Adrenal gland (tissue), 12 donors: ENCODE results near the gene CHL1. TPM values are rescaled to one million over a fixed set of nuclear protein-coding genes. Genes with fewer than 3 reads are reported as not detected.

Experiments used
- DNase-seq, 7 donors: peaks; one replicate each; pipeline ENCODE4 v3.0.0-alpha.2; 2019 to 2020
- H3K27ac ChIP-seq, 5 donors: fragments of 200-600 bp; sonication (generic) in 4 of 5; 1 replicate in 3 of 5; 2 replicates in 2 of 5; pipeline versions ENCODE4 v1.5.1 to v1.8.0; 2016 to 2020; ENCODE audit warnings: mild to moderate bottlenecking in 1 of 5
- H3K27me3 ChIP-seq: fragments of 200-600 bp; 2 replicates; pipeline ENCODE4 v1.8.0; 2021
- H3K36me3 ChIP-seq, 2 donors: fragments of 200-600 bp; replicated peaks in 1 of 2; 1 replicate in 1 of 2; 2 replicates in 1 of 2; pipeline versions ENCODE4 v1.5.1 to v1.8.0; 2018 to 2022
- H3K4me1 ChIP-seq, 2 donors: fragments of 200-600 bp; replicated peaks in 1 of 2; 1 replicate in 1 of 2; 2 replicates in 1 of 2; pipeline versions ENCODE4 v1.5.1 to v1.8.0; 2018 to 2021
- H3K4me3 ChIP-seq, 4 donors: fragments of 200-600 bp; sonication (generic) in 3 of 4; one replicate each; pipeline ENCODE4 v1.5.1; 2016 to 2018
- H3K9me3 ChIP-seq, 3 donors: fragments of 200-600 bp; sonication (generic) in 1 of 3; replicated peaks in 1 of 3; 1 replicate in 2 of 3; 2 replicates in 1 of 3; pipeline versions ENCODE4 v1.5.1 to v1.8.0; 2016 to 2021
- CTCF ChIP-seq, 6 experiments: fragments of 450-650 bp in 4 of 6; fragments of 200-600 bp in 2 of 6; sonication (generic) in 1 of 6; IDR thresholded peaks; 1 replicate in 5 of 6; 2 replicates in 1 of 6; pipeline versions ENCODE4 v1.5.1 to v1.8.0; 2016 to 2021; ENCODE audit warnings: antibody characterized with exemption in 6 of 6, mild to moderate bottlenecking in 2 of 6, moderate library complexity in 1 of 6
- POLR2A ChIP-seq, 2 donors: fragments of 450-650 bp; IDR thresholded peaks; one replicate each; pipeline ENCODE4 v1.6.1; 2017; ENCODE audit warnings: antibody characterized with exemption in 2 of 2, mild to moderate bottlenecking in 2 of 2, moderate library complexity in 1 of 2
- WGBS, 4 donors: extraction: QIAGEN DNeasy Blood & Tissue Kit in 2 of 4; methylation state at CpG; one replicate each; pipeline versions ENCODE4 v1.1.5 to v1.1.7; 2013 to 2017; 5-methylcytosine and 5-hydroxymethylcytosine counted together
- intact Hi-C, 2 donors: fragments of 100-400 bp; cut with DNase I; formaldehyde crosslinking; loops; one replicate each; pipeline versions ENCODE4 v1.14.1 to v1.15.0; 2022 to 2023
- polyA plus RNA-seq, 3 donors: library from polyadenylated mRNA; stranded (reverse); fragments of 200-250 nt in 2 of 3; fragments of 350-450 nt in 1 of 3; fragmentation: Illumina TruSeq in 1 of 3; extraction: RNeasy Lipid Tissue Mini Kit (QIAGEN cat#74804) in 1 of 3; gene quantifications; one replicate each; pipeline ENCODE4 v1.2.3, GENCODE V29; 2013 to 2014
- total RNA-seq, 9 donors: library from RNA; depleted of rRNA in 4 of 9; stranded (reverse); fragments of >200 nt in 4 of 9; fragments of 120-200 nt in 1 of 9; fragmentation: NEBNext Ultra II Directional in 1 of 9; extraction: Animal tissue kit (Norgen Biotek cat#: 25700) in 1 of 9; gene quantifications; one replicate each; pipeline versions ENCODE4 v1.1.0 to v1.2.4, GENCODE V29; 2013 to 2023
- donor health status: healthy with polysubstance abuse.
- donor health status: Bipolar disorder and iron deficiency.
- donor health status: DM: yes; HTN: yes; CAD: no.
- donor health status: DM: no; HTN: no; CAD: no.
- donor health status: DM: no; HTN: no; CAD: no.
- donor health status: DM: yes; HTN: yes; CAD: no.

CHL1 gene
- total and polyA plus RNA-seq, 12 donors = 0.80 to 28.3 (median 7.7) TPM

GRCh38 chr3:418239-418929, 221.8 kb downstream of the CHL1 start:
- intact Hi-C loops = no loop called here
- DNase-seq = no peak
- no peak overlapping the region for H3K27ac ChIP-seq
- no peaks in the 10 kb centered on the region for H3K4me1 ChIP-seq
- 57 to 65% (median 61%) methylated on average over 7 of the region's 7 CpGs for WGBS, 4 donors
- H3K9me3 ChIP-seq = no peaks in the 10 kb centered on the region
- no peak overlapping the region for H3K4me3 ChIP-seq
- no peaks in the 10 kb centered on the region for H3K27me3 ChIP-seq
- H3K36me3 ChIP-seq = no peaks in the 10 kb centered on the region
- no peak for TF ChIP-seq CTCF (IDR thresholded peaks at IDR 0.05)
- TF ChIP-seq POLR2A (IDR thresholded peaks at IDR 0.05) = no peak

GRCh38 chr3:420584-420983, 224.0 kb downstream of the CHL1 start:
- no peak for TF ChIP-seq POLR2A (IDR thresholded peaks at IDR 0.05)
- TF ChIP-seq CTCF (IDR thresholded peaks at IDR 0.05) = no peak
- no peaks in the 10 kb centered on the region for H3K36me3 ChIP-seq
- no peak overlapping the region for H3K27ac ChIP-seq
- no peaks in the 10 kb centered on the region for H3K27me3 ChIP-seq
- H3K4me3 ChIP-seq = no peak overlapping the region
- no peak for DNase-seq
- no peaks in the 10 kb centered on the region for H3K4me1 ChIP-seq
- intact Hi-C loops = no loop called here
- WGBS, 4 donors = 71 to 83% (median 81%) methylated on average over 5 of the region's 5 CpGs
- H3K9me3 ChIP-seq = no peaks in the 10 kb centered on the region

GRCh38 chr3:425079-425478, 228.5 kb downstream of the CHL1 start:
- Histone ChIP-seq H3K27me3 (no peaks in the 10 kb centered on the region), H3K27ac (no peak overlapping the region), H3K4me3 (no peak overlapping the region), H3K9me3 (no peaks in the 10 kb centered on the region), H3K36me3 (no peaks in the 10 kb centered on the region), H3K4me1 (no peaks in the 10 kb centered on the region)
- intact Hi-C loops = no loop called here
- TF ChIP-seq POLR2A (IDR thresholded peaks at IDR 0.05) (no peak), CTCF (IDR thresholded peaks at IDR 0.05) (no peak)
- WGBS, 4 donors = 46 to 64% (median 56%) methylated on average over 3 of the region's 3 CpGs
- no peak for DNase-seq

GRCh38 chr3:426072-426471, 229.5 kb downstream of the CHL1 start:
- Histone ChIP-seq H3K27ac (no peak overlapping the region), H3K4me3 (no peak overlapping the region), H3K36me3 (no peaks in the 10 kb centered on the region), H3K27me3 (no peaks in the 10 kb centered on the region), H3K9me3 (no peaks in the 10 kb centered on the region), H3K4me1 (no peaks in the 10 kb centered on the region)
- intact Hi-C loops = no loop called here
- no peak for DNase-seq
- TF ChIP-seq POLR2A (IDR thresholded peaks at IDR 0.05) (no peak), CTCF (IDR thresholded peaks at IDR 0.05) (no peak)
- WGBS, 4 donors = 30 to 63% (median 43%) methylated on average over 1 of the region's 1 CpG
